Right hindlimb (tissue), 1 donor: ENCODE data around the gene SIM2.
A peak's percentile ranks its signal among the peaks of the same experiment; 100 is the strongest.

ENCODE experiments used
- DNase-seq: peaks from one replicate; pipeline ENCODE4 v3.0.0-alpha.2; 2018

SIM2 gene

GRCh38 chr21:36717976-36718375 lies 19.1 kb downstream of the SIM2 start:
- no peak for DNase-seq

- no peak for DNase-seq
Measured at GRCh38 chr21:36718951-36719501, 20.1 kb downstream of the SIM2 start.

GRCh38 chr21:36719614-36720013 lies 20.7 kb downstream of the SIM2 start:
- DNase-seq = no peak

- no peak for DNase-seq
Measured at GRCh38 chr21:36721817-36722216, 22.9 kb downstream of the SIM2 start.

GRCh38 chr21:36722370-36723368 lies 23.8 kb downstream of the SIM2 start:
- DNase-seq = peak; percentile 9

GRCh38 chr21:36723371-36723881 lies 24.5 kb downstream of the SIM2 start:
- peak; percentile 6 for DNase-seq

- no peak for DNase-seq
Measured at GRCh38 chr21:36724660-36725059, 25.7 kb downstream of the SIM2 start.

- peak; percentile 10 for DNase-seq
Measured at GRCh38 chr21:36725793-36726386, 27.0 kb downstream of the SIM2 start.

- no peak for DNase-seq
Measured at GRCh38 chr21:36727866-36728265, 29.0 kb downstream of the SIM2 start.

GRCh38 chr21:36728371-36729111 lies 29.6 kb downstream of the SIM2 start:
- DNase-seq = no peak

- DNase-seq = no peak
Measured at GRCh38 chr21:36729310-36729970, 30.5 kb downstream of the SIM2 start.

GRCh38 chr21:36730291-36731281 lies 31.7 kb downstream of the SIM2 start:
- DNase-seq = no peak

- DNase-seq = no peak
Measured at GRCh38 chr21:36732217-36732616, 33.3 kb downstream of the SIM2 start.

- DNase-seq = no peak
Measured at GRCh38 chr21:36732761-36733160, 33.8 kb downstream of the SIM2 start.

- DNase-seq = no peak
Measured at GRCh38 chr21:36733857-36734256, 34.9 kb downstream of the SIM2 start.

- DNase-seq = no peak
Measured at GRCh38 chr21:36734367-36735200, 35.7 kb downstream of the SIM2 start.

- no peak for DNase-seq
Measured at GRCh38 chr21:36735201-36735515, 36.2 kb downstream of the SIM2 start.

- no peak for DNase-seq
Measured at GRCh38 chr21:36735724-36736320, 36.9 kb downstream of the SIM2 start.

GRCh38 chr21:36738489-36739126 lies 39.7 kb downstream of the SIM2 start:
- DNase-seq = no peak
